Measurements from ENCODE around the gene PIP4K2B.
A peak's percentile ranks its signal among the peaks of the same experiment; 100 is the strongest.
"Not testable (repeated sequence)": the region's sequence is repeated elsewhere in the genome, so short reads cannot be mapped to it uniquely, and the experiment has no call there.

The PIP4K2B gene

GRCh38 chr17:38790148-38790707 is 9.1 kb downstream of the PIP4K2B start:
- H3K36me3 Mint-ChIP-seq, H3K9me3 Mint-ChIP-seq, H3K27me3 Mint-ChIP-seq, H3K4me3 Mint-ChIP-seq: not testable (repeated sequence)
- Mint-ChIP-seq H3K27ac (peak overlapping the region; percentile 41), H3K4me1 (peaks cover 31% of the 10 kb centered on the region)

- Mint-ChIP-seq H3K9me3 (no peaks in the 10 kb centered on the region), H3K4me1 (peaks cover 23% of the 10 kb centered on the region), H3K27me3 (no peaks in the 10 kb centered on the region), H3K36me3 (peaks cover 2% of the 10 kb centered on the region), H3K4me3 (no peak overlapping the region), H3K27ac (no peak overlapping the region)
Observed at GRCh38 chr17:38789185-38789584, 10.2 kb downstream of the PIP4K2B start.

DNA sequence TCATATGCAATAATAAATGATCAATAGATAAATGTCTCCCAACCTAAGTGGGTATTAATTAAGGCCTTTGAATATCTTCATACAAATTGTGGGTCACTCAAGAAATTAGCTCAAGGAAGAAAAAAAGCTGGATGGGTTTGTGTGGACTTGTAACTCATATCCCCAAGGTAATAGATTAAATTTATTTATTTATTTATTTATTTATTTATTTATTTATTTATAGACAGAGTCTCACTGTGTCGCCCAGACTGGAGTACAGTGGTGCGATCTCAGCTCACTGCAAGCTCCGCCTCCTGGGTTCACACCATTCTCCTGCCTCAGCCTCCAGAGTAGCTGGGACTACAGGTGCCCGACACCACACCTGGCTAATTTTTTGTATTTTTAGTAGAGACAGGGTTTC is 11.4 kb downstream of the PIP4K2B start:
- not testable (repeated sequence) for H3K36me3 Mint-ChIP-seq, H3K4me3 Mint-ChIP-seq, H3K9me3 Mint-ChIP-seq, H3K27me3 Mint-ChIP-seq, H3K27ac Mint-ChIP-seq
- peaks cover 17% of the 10 kb centered on the region for H3K4me1 Mint-ChIP-seq

- Mint-ChIP-seq H3K4me3 (no peak overlapping the region), H3K36me3 (peaks cover 4% of the 10 kb centered on the region), H3K9me3 (no peaks in the 10 kb centered on the region), H3K4me1 (peaks cover 12% of the 10 kb centered on the region), H3K27me3 (no peaks in the 10 kb centered on the region), H3K27ac (no peak overlapping the region)
Observed at GRCh38 chr17:38786372-38786771, 13.0 kb downstream of the PIP4K2B start.

- H3K36me3 Mint-ChIP-seq, result peaks cover 6% of the 10 kb centered on the region
- no peaks in the 10 kb centered on the region for H3K27me3 Mint-ChIP-seq
- no peak overlapping the region for H3K27ac Mint-ChIP-seq
- peaks cover 3% of the 10 kb centered on the region for H3K4me1 Mint-ChIP-seq
- no peaks in the 10 kb centered on the region for H3K9me3 Mint-ChIP-seq
- no peak overlapping the region for H3K4me3 Mint-ChIP-seq
Observed at GRCh38 chr17:38783227-38783626, 16.1 kb downstream of the PIP4K2B start.

- Mint-ChIP-seq H3K9me3 (no peaks in the 10 kb centered on the region), H3K36me3 (peaks cover 6% of the 10 kb centered on the region), H3K27me3 (no peaks in the 10 kb centered on the region), H3K4me1 (no peaks in the 10 kb centered on the region), H3K4me3 (no peak overlapping the region), H3K27ac (no peak overlapping the region)
Observed at GRCh38 chr17:38779965-38780752, 19.2 kb downstream of the PIP4K2B start.

DNA sequence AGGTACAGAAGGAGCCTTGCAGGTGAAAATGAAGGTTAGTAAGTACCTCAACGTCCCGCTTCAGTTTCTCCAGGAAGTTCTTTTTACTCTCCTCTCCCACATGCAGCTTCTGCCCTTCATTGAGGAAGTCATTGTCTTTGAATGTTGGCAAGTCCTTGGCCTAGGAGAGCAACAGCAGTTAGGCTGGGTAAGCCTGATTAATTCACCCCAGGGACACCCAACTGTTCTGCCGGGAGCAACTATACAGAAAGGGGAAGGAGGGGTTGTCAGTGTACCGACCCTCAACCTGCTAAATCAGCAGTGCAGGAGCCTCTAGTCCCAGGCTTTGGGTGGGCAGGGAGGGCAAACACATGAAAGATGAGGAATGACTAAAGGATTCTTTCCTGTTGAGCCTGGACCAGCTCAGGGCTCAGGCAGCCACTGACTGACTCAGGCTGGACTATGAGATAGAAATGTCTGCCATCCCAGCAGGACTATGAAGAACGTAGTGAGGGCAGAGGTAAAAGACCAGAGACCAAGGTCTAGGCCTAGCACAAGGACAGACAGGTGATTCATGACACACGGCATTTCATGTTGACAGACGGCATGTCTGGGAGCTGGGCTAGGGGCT is 21.6 kb downstream of the PIP4K2B start:
- Mint-ChIP-seq H3K27ac (no peak overlapping the region), H3K4me3 (no peak overlapping the region), H3K27me3 (no peaks in the 10 kb centered on the region), H3K36me3 (peaks cover 4% of the 10 kb centered on the region), H3K4me1 (no peaks in the 10 kb centered on the region), H3K9me3 (no peaks in the 10 kb centered on the region)

GRCh38 chr17:38773258-38773657 is 26.1 kb downstream of the PIP4K2B start:
- H3K27ac Mint-ChIP-seq, result peak overlapping the region; percentile 52

DNA sequence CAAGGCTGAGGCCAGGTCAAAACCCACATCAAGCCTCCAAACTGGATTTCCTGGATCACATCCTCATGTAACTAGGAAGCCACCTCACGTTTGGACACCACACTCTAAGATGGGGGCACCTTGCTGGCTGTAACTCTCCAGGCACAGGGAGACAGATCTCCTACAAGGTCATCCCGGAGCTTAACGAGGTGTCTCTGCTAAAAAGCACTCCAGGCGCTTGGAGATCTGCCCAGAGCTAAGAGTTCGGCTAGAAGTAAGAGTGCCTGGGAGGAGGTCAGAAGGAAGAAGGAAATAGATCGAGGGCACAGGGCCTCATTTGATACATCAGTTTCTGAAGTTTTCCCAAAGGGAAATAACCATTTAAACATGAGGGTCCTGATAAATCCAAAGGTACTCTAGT is 30.9 kb downstream of the PIP4K2B start:
- H3K27me3 Mint-ChIP-seq, result no peaks in the 10 kb centered on the region
- no peaks in the 10 kb centered on the region for H3K9me3 Mint-ChIP-seq
- no peaks in the 10 kb centered on the region for H3K4me1 Mint-ChIP-seq
- H3K27ac Mint-ChIP-seq, result no peak overlapping the region
- peaks cover 15% of the 10 kb centered on the region for H3K36me3 Mint-ChIP-seq
- no peak overlapping the region for H3K4me3 Mint-ChIP-seq

More at GRCh38 chr17:38773258-38773657, 26.1 kb downstream of the PIP4K2B start:
- Mint-ChIP-seq H3K9me3 (no peaks in the 10 kb centered on the region), H3K27me3 (no peaks in the 10 kb centered on the region), H3K36me3 (peaks cover 7% of the 10 kb centered on the region), H3K4me3 (no peak overlapping the region), H3K4me1 (no peaks in the 10 kb centered on the region)

GRCh38 chr17:38766341-38766740 is 33.0 kb downstream of the PIP4K2B start:
- H3K27me3 Mint-ChIP-seq, result no peaks in the 10 kb centered on the region
- H3K9me3 Mint-ChIP-seq, result no peaks in the 10 kb centered on the region
- H3K27ac Mint-ChIP-seq, result peak overlapping the region; percentile 26
- H3K4me1 Mint-ChIP-seq, result peaks cover 5% of the 10 kb centered on the region
- no peak overlapping the region for H3K4me3 Mint-ChIP-seq
- peaks cover 17% of the 10 kb centered on the region for H3K36me3 Mint-ChIP-seq

- Mint-ChIP-seq H3K36me3 (peaks cover 17% of the 10 kb centered on the region), H3K27ac (peak overlapping the region; percentile 51), H3K9me3 (no peaks in the 10 kb centered on the region), H3K27me3 (no peaks in the 10 kb centered on the region), H3K4me1 (peaks cover 13% of the 10 kb centered on the region), H3K4me3 (no peak overlapping the region)
Observed at GRCh38 chr17:38762231-38762630, 37.1 kb downstream of the PIP4K2B start.

DNA sequence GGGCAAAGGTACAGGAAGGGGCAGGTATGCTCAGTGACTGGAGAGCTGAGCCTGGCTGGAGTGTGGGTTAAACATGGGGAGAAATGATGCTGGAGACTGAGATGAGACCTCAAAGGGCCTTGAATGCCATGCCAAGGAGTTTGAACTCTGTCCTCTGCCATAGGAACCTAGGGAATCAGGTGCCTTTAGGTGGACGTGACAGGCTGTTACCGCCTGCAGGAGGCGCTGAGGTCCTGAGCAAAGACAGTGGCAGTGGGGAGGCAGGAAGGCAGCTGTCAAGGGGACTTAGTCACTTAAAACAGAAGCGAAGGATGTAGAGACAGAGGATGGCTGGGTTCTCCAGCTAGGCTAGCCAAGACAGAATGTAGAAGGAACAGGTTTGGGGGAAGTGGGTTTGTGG is 37.7 kb downstream of the PIP4K2B start:
- peak overlapping the region; percentile 75 for H3K27ac Mint-ChIP-seq

GRCh38 chr17:38753071-38753506 is 46.3 kb downstream of the PIP4K2B start:
- Mint-ChIP-seq H3K4me1 (peaks cover 40% of the 10 kb centered on the region), H3K9me3 (no peaks in the 10 kb centered on the region), H3K36me3 (peaks cover 13% of the 10 kb centered on the region), H3K4me3 (peak overlapping the region; percentile 98), H3K27ac (peak overlapping the region; percentile 100), H3K27me3 (peaks cover 6% of the 10 kb centered on the region)

More for the DNA sequence above, 37.7 kb downstream of the PIP4K2B start:
- H3K27me3 Mint-ChIP-seq, result no peaks in the 10 kb centered on the region
- H3K36me3 Mint-ChIP-seq, result peaks cover 17% of the 10 kb centered on the region
- H3K4me3 Mint-ChIP-seq, result no peak overlapping the region
- H3K4me1 Mint-ChIP-seq, result peaks cover 13% of the 10 kb centered on the region
- H3K9me3 Mint-ChIP-seq, result no peaks in the 10 kb centered on the region

- H3K4me3 Mint-ChIP-seq, result peak within 1 kb of the TSS; percentile 98
- H3K36me3 Mint-ChIP-seq, result peaks cover 13% of the 10 kb centered on the region
- H3K27me3 Mint-ChIP-seq, result peaks cover 8% of the 10 kb centered on the region
- H3K9me3 Mint-ChIP-seq, result no peaks in the 10 kb centered on the region
- H3K27ac Mint-ChIP-seq, result peak within 1 kb of the TSS; percentile 100
- H3K4me1 Mint-ChIP-seq, result peaks cover 40% of the 10 kb centered on the region
Observed at GRCh38 chr17:38752308-38753070, 46.9 kb downstream of the PIP4K2B start, which contains the start of gene PSMB3. PSMB3 (plus strand) TSS chr17:38752741; CDS start chr17:38752827, 86 bp downstream.

GRCh38 chr17:38751808-38752307 is 47.5 kb downstream of the PIP4K2B start:
- H3K4me1 Mint-ChIP-seq, result peaks cover 41% of the 10 kb centered on the region
- peak overlapping the region; percentile 98 for H3K4me3 Mint-ChIP-seq
- H3K36me3 Mint-ChIP-seq, result peaks cover 13% of the 10 kb centered on the region
- peaks cover 9% of the 10 kb centered on the region for H3K27me3 Mint-ChIP-seq
- no peaks in the 10 kb centered on the region for H3K9me3 Mint-ChIP-seq
- peak overlapping the region; percentile 100 for H3K27ac Mint-ChIP-seq
